Stomach (tissue), 9 donors: Measurements from ENCODE around the gene MGAM2. TPM values are rescaled to one million over a fixed set of nuclear protein-coding genes. Genes with fewer than 3 reads are reported as not detected.

Source experiments
- DNase-seq, 2 donors: peaks; one replicate each; pipeline versions ENCODE4 v3.0.0 to v3.0.0-alpha.2; 2013 to 2019
- H3K27ac ChIP-seq, 5 donors: fragments of 200-600 bp in 4 of 5; sonication (generic) in 4 of 5; one replicate each; pipeline ENCODE4 v1.5.1; 2013 to 2019; ENCODE audit warnings: mild to moderate bottlenecking in 1 of 5, moderate library complexity in 1 of 5
- H3K27me3 ChIP-seq, 3 donors: fragments of 200-600 bp; sonication (generic); one replicate each; pipeline ENCODE4 v1.5.1; 2017 to 2019; ENCODE audit warnings: mixed run types in 1 of 3
- H3K36me3 ChIP-seq, 4 donors: fragments of 200-600 bp; sonication (generic); 1 replicate in 3 of 4; 2 replicates in 1 of 4; pipeline ENCODE4 v1.5.1; 2016 to 2019
- H3K4me1 ChIP-seq, 4 donors: fragments of 200-600 bp; sonication (generic); one replicate each; pipeline ENCODE4 v1.5.1; 2016 to 2019
- H3K4me3 ChIP-seq, 4 donors: fragments of 200-600 bp; sonication (generic) in 3 of 4; one replicate each; pipeline ENCODE4 v1.5.1; 2016 to 2019; ENCODE audit warnings: mild to moderate bottlenecking in 1 of 4
- H3K9me3 ChIP-seq, 4 donors: fragments of 200-600 bp; sonication (generic); one replicate each; pipeline ENCODE4 v1.5.1; 2016 to 2019
- CTCF ChIP-seq, 7 experiments: fragments of 450-650 bp in 4 of 7; fragments of 200-600 bp in 3 of 7; sonication (generic) in 3 of 7; IDR thresholded peaks; one replicate each; pipeline ENCODE4 v1.5.1; 2016 to 2019; ENCODE audit warnings: antibody characterized with exemption in 7 of 7, control low read depth in 2 of 7, mild to moderate bottlenecking in 1 of 7
- EP300 ChIP-seq: sonication (generic); formaldehyde crosslinking; IDR thresholded peaks from one replicate; pipeline ENCODE4 v1.6.1; 2017; ENCODE audit warnings: antibody characterized with exemption
- POLR2A ChIP-seq, 4 donors: fragments of 450-650 bp; IDR thresholded peaks; one replicate each; pipeline ENCODE4 v1.6.1; 2016; ENCODE audit warnings: antibody characterized with exemption in 4 of 4, control low read depth in 2 of 4, mild to moderate bottlenecking in 1 of 4, moderate library complexity in 1 of 4
- POLR2AphosphoS5 ChIP-seq, 3 donors: sonication (generic); formaldehyde crosslinking; IDR thresholded peaks; one replicate each; pipeline ENCODE4 v1.6.1; 2016; ENCODE audit warnings: antibody characterized with exemption in 3 of 3
- WGBS, 5 donors: extraction: QIAGEN DNeasy Blood & Tissue Kit in 3 of 5; methylation state at CpG; one replicate each; pipeline versions ENCODE4 v1.1.5 to v1.1.7; 2013 to 2018; 5-methylcytosine and 5-hydroxymethylcytosine counted together
- intact Hi-C: fragments of 100-400 bp; cut with DNase I; formaldehyde crosslinking; loops from one replicate; pipeline ENCODE4 v1.15.1; 2023; ENCODE audit warnings: low total_unique reads
- polyA plus RNA-seq, 3 donors: library from polyadenylated mRNA; stranded (reverse); fragments of 200-250 nt; gene quantifications; one replicate each; pipeline ENCODE4 v1.2.3, GENCODE V29; 2013
- total RNA-seq, 5 donors: library from RNA; depleted of rRNA; stranded (reverse); fragments of >200 nt; gene quantifications; one replicate each; pipeline versions ENCODE4 v1.1.0 to v1.2.3, GENCODE V29; 2014 to 2016
- donor health status: healthy with polysubstance abuse.
- donor health status: Bipolar disorder and iron deficiency.
- donor health status: healthy.

Gene MGAM2
- total and polyA plus RNA-seq, 8 donors = 0.05 to 2.9 (median 1.1) TPM; not detected in 3

DNA sequence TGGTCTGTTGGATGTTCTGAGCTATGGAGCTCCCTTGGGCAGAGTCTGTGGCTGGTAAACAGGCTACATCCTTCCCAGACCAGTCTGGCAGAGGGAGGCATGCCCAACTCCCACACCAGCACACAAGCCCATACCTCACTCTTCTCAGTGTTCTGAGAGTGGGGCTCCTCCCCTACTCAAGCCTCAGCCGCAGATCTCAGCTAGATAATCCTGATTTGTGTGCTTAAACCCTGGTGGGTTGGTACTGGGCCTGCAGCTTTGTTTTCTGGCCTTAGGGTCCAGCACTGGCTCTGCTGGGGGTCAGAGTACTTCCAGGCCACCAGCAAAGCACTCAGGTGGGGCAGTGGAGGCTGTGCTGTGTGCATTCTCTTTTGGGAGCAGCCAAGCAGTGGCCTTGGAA, 70.4 kb downstream of the MGAM2 start:
- TF ChIP-seq POLR2A (IDR thresholded peaks at IDR 0.05) (no peak), POLR2AphosphoS5 (IDR thresholded peaks at IDR 0.05) (no peak), EP300 (no peak)
- 40 to 83% (median 72%) methylated on average over 1 of the region's 1 CpG for WGBS, 5 donors
- intact Hi-C loops = loop anchor here (5.0 kb wide), 1 partner anchor 210 kb away; the partner anchor contains the start of gene TAS2R38
- H3K27me3 ChIP-seq = no peaks in the 10 kb centered on the region
- H3K4me3 ChIP-seq = no peak overlapping the region
- H3K4me1 ChIP-seq = no peaks in the 10 kb centered on the region
- no peak for DNase-seq
- H3K27ac ChIP-seq = no peak overlapping the region
- no peaks in the 10 kb centered on the region for H3K9me3 ChIP-seq
- H3K36me3 ChIP-seq = no peaks in the 10 kb centered on the region

DNA sequence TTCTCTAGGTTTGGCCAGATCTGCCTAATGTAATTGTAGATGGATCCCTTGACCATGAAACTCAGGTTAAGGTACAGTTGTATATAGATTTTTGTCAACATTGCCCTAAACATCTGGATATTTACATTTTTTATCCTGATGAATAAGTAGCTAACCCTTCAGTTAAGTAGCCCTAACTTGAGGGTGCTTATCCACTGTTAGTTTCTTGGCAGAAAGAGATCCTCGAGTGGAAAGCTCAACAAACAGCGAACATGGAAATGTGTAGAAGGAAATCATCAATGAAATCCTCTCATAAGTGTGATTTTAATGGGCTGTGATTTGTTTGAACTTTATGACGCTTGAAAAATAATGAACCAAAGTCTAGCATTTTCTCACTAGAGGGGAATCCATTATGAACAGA, 73.6 kb downstream of the MGAM2 start:
- Histone ChIP-seq H3K4me1 (no peaks in the 10 kb centered on the region), H3K36me3 (no peaks in the 10 kb centered on the region), H3K27me3 (no peaks in the 10 kb centered on the region), H3K4me3 (no peak overlapping the region), H3K9me3 (no peaks in the 10 kb centered on the region), H3K27ac (no peak overlapping the region)
- WGBS, 5 donors = 64 to 75% (median 70%) methylated on average over 3 of the region's 3 CpGs
- intact Hi-C loops = no loop called here
- no peak for DNase-seq
- TF ChIP-seq EP300 (no peak), POLR2A (IDR thresholded peaks at IDR 0.05) (no peak), CTCF (IDR thresholded peaks at IDR 0.05) (no peak), POLR2AphosphoS5 (IDR thresholded peaks at IDR 0.05) (no peak)

- 48 to 71% (median 66%) methylated on average over 5 of the region's 5 CpGs for WGBS, 5 donors
Measured at GRCh38 chr7:142185801-142186200, 74.3 kb downstream of the MGAM2 start.

DNA sequence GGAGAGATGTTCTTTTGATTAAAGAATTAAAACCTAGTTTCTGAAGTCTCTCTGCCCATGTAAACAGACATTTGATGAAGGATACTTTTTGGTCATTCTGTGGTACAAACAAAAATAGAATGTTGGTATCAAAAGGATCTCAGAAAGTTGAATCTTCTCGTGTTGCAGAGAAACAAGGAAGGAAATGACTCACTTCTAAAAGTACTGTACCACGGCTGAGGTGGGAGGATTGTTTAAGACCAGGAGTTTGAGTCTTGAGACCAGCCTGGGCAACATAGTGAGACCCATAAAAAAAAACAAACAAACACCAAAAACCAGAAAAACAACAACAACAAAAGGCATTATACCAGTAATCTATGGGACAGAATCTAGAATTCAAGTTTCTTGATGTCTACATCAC, 76.6 kb downstream of the MGAM2 start:
- Histone ChIP-seq H3K36me3 (no peaks in the 10 kb centered on the region), H3K27ac (no peak overlapping the region), H3K4me1 (no peaks in the 10 kb centered on the region), H3K4me3 (no peak overlapping the region), H3K27me3 (no peaks in the 10 kb centered on the region), H3K9me3 (no peaks in the 10 kb centered on the region)
- intact Hi-C loops = no loop called here
- 37 to 55% (median 45%) methylated on average over 2 of the region's 2 CpGs for WGBS, 5 donors
- TF ChIP-seq CTCF (IDR thresholded peaks at IDR 0.05) = no peak
- TF ChIP-seq POLR2A (IDR thresholded peaks at IDR 0.05) = no peak
- TF ChIP-seq POLR2AphosphoS5 (IDR thresholded peaks at IDR 0.05) = no peak
- TF ChIP-seq EP300 = no peak
- DNase-seq = no peak

More at GRCh38 chr7:142185801-142186200, 74.3 kb downstream of the MGAM2 start:
- Histone ChIP-seq H3K4me1 (no peaks in the 10 kb centered on the region), H3K27me3 (no peaks in the 10 kb centered on the region), H3K9me3 (no peaks in the 10 kb centered on the region), H3K4me3 (no peak overlapping the region), H3K27ac (no peak overlapping the region), H3K36me3 (no peaks in the 10 kb centered on the region)
- DNase-seq = no peak
- TF ChIP-seq POLR2A (IDR thresholded peaks at IDR 0.05) (no peak), POLR2AphosphoS5 (IDR thresholded peaks at IDR 0.05) (no peak), CTCF (IDR thresholded peaks at IDR 0.05) (no peak), EP300 (no peak)
- intact Hi-C loops = no loop called here

- Histone ChIP-seq H3K27ac (no peak overlapping the region), H3K4me1 (no peaks in the 10 kb centered on the region), H3K27me3 (no peaks in the 10 kb centered on the region), H3K36me3 (no peaks in the 10 kb centered on the region), H3K4me3 (no peak overlapping the region), H3K9me3 (no peaks in the 10 kb centered on the region)
- TF ChIP-seq CTCF (IDR thresholded peaks at IDR 0.05) (peak in 4 of 7 experiments; percentile 7 to 44 (median 33)), EP300 (no peak)
- DNase-seq = peak in 1 of 2 donors; percentile 13
- intact Hi-C loops = no loop called here
Measured at GRCh38 chr7:142188846-142189245, 77.3 kb downstream of the MGAM2 start.
